ENCODE results near the gene JADE2.

DNA sequence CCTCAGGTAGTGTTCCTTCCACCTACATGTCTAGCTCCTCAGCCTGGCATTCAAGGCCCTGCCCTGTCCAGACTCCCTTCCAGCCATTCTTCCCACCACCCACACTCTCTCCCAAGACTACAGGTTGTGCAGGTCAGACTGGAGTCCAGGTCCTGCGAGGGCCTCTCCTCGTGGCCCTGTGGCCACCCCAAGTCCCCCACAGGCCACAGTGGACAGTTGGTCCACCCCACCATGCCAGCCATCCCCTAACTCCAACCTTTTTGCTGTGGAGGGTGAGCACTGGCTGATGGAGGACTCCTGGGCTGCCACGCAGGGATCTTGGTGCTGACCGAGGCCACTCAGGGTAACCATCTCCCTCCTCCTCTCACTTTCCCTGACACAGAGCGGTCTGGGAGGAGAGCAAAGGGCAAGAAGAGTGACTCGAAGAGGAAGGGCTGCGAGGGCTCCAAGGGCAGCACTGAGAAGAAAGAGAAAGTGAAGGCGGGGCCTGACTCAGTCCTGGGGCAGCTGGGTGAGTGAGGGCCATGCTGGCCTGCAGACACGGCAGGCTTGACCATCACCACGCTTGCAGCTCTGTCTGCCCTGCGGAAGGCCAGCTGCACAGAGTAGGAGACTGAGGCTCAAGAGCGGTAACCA, 51.0 kb downstream of the JADE2 start:
- TF ChIP-seq, protein P1, sequence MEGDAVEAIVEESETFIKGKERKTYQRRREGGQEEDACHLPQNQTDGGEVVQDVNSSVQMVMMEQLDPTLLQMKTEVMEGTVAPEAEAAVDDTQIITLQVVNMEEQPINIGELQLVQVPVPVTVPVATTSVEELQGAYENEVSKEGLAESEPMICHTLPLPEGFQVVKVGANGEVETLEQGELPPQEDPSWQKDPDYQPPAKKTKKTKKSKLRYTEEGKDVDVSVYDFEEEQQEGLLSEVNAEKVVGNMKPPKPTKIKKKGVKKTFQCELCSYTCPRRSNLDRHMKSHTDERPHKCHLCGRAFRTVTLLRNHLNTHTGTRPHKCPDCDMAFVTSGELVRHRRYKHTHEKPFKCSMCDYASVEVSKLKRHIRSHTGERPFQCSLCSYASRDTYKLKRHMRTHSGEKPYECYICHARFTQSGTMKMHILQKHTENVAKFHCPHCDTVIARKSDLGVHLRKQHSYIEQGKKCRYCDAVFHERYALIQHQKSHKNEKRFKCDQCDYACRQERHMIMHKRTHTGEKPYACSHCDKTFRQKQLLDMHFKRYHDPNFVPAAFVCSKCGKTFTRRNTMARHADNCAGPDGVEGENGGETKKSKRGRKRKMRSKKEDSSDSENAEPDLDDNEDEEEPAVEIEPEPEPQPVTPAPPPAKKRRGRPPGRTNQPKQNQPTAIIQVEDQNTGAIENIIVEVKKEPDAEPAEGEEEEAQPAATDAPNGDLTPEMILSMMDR (IDR thresholded peaks at IDR 0.05), result no peak
- TF ChIP-seq POLR2A (IDR thresholded peaks at IDR 0.05), result no peak
